ENCODE measurements around the gene MTAP.

DNA sequence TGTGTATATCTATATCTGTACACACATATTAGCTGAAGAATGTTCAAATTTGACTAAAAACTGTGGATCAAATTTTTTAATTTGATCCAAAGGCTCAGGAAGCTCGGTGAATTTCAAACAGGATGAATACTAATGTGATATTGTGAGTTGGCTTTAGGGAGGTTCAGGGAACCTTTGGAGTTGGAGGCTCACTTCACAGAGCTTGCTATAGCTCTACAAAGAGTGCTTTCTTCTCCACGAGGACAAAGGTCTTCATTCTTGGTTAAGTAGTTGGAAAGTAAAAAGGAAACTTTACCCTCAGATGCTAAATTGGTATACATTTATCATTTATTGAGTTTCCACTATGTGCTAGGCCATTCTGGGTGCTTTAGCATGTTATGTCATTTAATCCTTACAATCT is 36.3 kb upstream of the MTAP start:
- TF ChIP-seq POLR2A (IDR thresholded peaks at IDR 0.05), result no peak
- TF ChIP-seq, protein P1, sequence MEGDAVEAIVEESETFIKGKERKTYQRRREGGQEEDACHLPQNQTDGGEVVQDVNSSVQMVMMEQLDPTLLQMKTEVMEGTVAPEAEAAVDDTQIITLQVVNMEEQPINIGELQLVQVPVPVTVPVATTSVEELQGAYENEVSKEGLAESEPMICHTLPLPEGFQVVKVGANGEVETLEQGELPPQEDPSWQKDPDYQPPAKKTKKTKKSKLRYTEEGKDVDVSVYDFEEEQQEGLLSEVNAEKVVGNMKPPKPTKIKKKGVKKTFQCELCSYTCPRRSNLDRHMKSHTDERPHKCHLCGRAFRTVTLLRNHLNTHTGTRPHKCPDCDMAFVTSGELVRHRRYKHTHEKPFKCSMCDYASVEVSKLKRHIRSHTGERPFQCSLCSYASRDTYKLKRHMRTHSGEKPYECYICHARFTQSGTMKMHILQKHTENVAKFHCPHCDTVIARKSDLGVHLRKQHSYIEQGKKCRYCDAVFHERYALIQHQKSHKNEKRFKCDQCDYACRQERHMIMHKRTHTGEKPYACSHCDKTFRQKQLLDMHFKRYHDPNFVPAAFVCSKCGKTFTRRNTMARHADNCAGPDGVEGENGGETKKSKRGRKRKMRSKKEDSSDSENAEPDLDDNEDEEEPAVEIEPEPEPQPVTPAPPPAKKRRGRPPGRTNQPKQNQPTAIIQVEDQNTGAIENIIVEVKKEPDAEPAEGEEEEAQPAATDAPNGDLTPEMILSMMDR (IDR thresholded peaks at IDR 0.05), result no peak
